Ectodermal cell (in vitro differentiated cells): Measurements from ENCODE around the gene MSTN.

ENCODE experiments used
- H3K27ac ChIP-seq: 2 replicates; pipeline ENCODE4 v1.7.0; 2013; ENCODE audit warnings: mild to moderate bottlenecking, low read depth, low read length; ENCODE audit not compliant: insufficient read depth, poor library complexity, severe bottlenecking
- H3K27me3 ChIP-seq: 2 replicates; pipeline ENCODE4 v1.7.0; 2013; ENCODE audit warnings: mild to moderate bottlenecking, low read length; ENCODE audit not compliant: insufficient read depth, control insufficient read depth, poor library complexity, severe bottlenecking
- H3K36me3 ChIP-seq: one replicate; pipeline ENCODE4 v1.7.0; 2013; ENCODE audit warnings: low read length; ENCODE audit not compliant: control insufficient read depth, insufficient read depth
- H3K4me1 ChIP-seq: one replicate; pipeline ENCODE4 v1.7.0; 2013; ENCODE audit warnings: low read length; ENCODE audit not compliant: control insufficient read depth, insufficient read depth
- H3K4me3 ChIP-seq: 2 replicates; pipeline ENCODE4 v1.7.0; 2013; ENCODE audit warnings: low read depth, low read length, control low read depth; ENCODE audit not compliant: insufficient read depth
- H3K9me3 ChIP-seq: 2 replicates; pipeline ENCODE4 v1.7.0; 2013; ENCODE audit warnings: mild to moderate bottlenecking, low read length, moderate library complexity; ENCODE audit not compliant: control insufficient read depth
- WGBS, 2 experiments: methylation state at CpG; one replicate each; pipeline ENCODE4 v1.1.7; 2013; ENCODE audit warnings: missing lambda C conversion rate in 2 of 2; 5-methylcytosine and 5-hydroxymethylcytosine counted together

The MSTN gene

GRCh38 chr2:190069936-190070696, 7.6 kb upstream of the MSTN start:
- H3K4me1 ChIP-seq = no peaks in the 10 kb centered on the region
- no peak overlapping the region for H3K27ac ChIP-seq
- H3K36me3 ChIP-seq = no peaks in the 10 kb centered on the region
- H3K9me3 ChIP-seq = no peaks in the 10 kb centered on the region
- H3K4me3 ChIP-seq = no peak overlapping the region
- WGBS, 2 experiments = 77 to 82% methylated on average over 3 of the region's 3 CpGs
- no peaks in the 10 kb centered on the region for H3K27me3 ChIP-seq

DNA sequence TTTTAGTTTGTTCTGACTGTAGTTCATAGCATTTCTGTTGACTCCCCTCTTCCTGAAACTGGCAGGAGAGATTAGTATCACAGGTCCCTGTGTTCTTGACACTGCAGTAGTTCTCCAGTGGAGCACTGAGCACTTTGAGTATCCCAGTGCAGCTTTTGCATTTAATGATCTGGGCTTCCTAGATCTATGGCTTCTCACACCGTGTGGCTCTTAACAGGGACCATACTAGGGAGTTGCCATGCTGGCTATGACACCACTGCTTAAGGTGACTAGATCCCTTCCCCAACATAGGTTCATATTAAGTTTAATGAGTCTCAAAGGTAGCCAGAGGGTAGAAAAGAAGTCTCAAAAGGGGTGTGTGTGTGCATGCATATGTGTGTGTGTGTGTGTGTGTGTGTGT, 6.2 kb upstream of the MSTN start:
- H3K4me1 ChIP-seq = no peaks in the 10 kb centered on the region
- no peaks in the 10 kb centered on the region for H3K9me3 ChIP-seq
- H3K27me3 ChIP-seq = no peaks in the 10 kb centered on the region
- 73% methylated on average over 1 of the region's 1 CpG for WGBS, 2 experiments
- H3K4me3 ChIP-seq = no peak overlapping the region
- no peaks in the 10 kb centered on the region for H3K36me3 ChIP-seq
- no peak overlapping the region for H3K27ac ChIP-seq

- no peak overlapping the region for H3K27ac ChIP-seq
- no peak overlapping the region for H3K4me3 ChIP-seq
- H3K27me3 ChIP-seq = no peaks in the 10 kb centered on the region
- H3K4me1 ChIP-seq = no peaks in the 10 kb centered on the region
- 90 to 93% methylated on average over 4 of the region's 4 CpGs for WGBS, 2 experiments
- H3K9me3 ChIP-seq = no peaks in the 10 kb centered on the region
- no peaks in the 10 kb centered on the region for H3K36me3 ChIP-seq
These were observed 3.3 kb upstream of the MSTN start for GRCh38 chr2:190065839-190066238.

- H3K4me3 ChIP-seq = no peak overlapping the region
- WGBS, 2 experiments = 76 to 91% methylated on average over 2 of the region's 2 CpGs
- H3K27me3 ChIP-seq = no peaks in the 10 kb centered on the region
- H3K4me1 ChIP-seq = no peaks in the 10 kb centered on the region
- no peaks in the 10 kb centered on the region for H3K9me3 ChIP-seq
- H3K36me3 ChIP-seq = no peaks in the 10 kb centered on the region
- H3K27ac ChIP-seq = no peak overlapping the region
These were observed 1.1 kb upstream of the MSTN start for GRCh38 chr2:190063624-190064023.

GRCh38 chr2:190062053-190062452, 476 bp downstream of the MSTN start:
- WGBS, 2 experiments = 91 to 93% methylated on average over 6 of the region's 6 CpGs

DNA sequence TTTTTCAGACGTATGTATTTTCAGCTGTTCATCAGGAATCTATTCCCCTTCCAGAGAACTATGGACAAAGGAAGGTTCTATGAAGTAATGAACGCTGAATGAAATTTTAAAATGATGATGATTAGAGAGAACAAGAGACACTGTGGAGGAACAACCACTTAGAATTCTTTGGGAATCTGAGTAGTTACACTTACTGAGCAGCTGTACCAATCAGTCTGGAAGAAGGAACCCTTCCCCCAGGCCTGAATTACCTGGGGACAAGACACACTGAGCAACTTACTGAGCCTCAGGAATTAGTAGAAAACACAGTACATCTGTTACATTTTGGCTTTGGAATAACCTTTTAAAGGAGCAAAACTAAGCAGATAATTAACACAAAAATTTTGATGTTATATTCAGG, 1.9 kb downstream of the MSTN start:
- H3K27ac ChIP-seq = no peak overlapping the region
- H3K4me1 ChIP-seq = no peaks in the 10 kb centered on the region
- H3K36me3 ChIP-seq = no peaks in the 10 kb centered on the region
- H3K27me3 ChIP-seq = no peaks in the 10 kb centered on the region
- WGBS, 2 experiments = 90 to 100% methylated on average over 2 of the region's 2 CpGs
- no peaks in the 10 kb centered on the region for H3K9me3 ChIP-seq
- no peak overlapping the region for H3K4me3 ChIP-seq

More at GRCh38 chr2:190062053-190062452, 476 bp downstream of the MSTN start:
- no peaks in the 10 kb centered on the region for H3K27me3 ChIP-seq
- no peaks in the 10 kb centered on the region for H3K36me3 ChIP-seq
- H3K4me3 ChIP-seq = no peak overlapping the region
- no peak overlapping the region for H3K27ac ChIP-seq
- no peaks in the 10 kb centered on the region for H3K4me1 ChIP-seq
- H3K9me3 ChIP-seq = no peaks in the 10 kb centered on the region

- Histone ChIP-seq H3K27ac (no peak overlapping the region), H3K9me3 (no peaks in the 10 kb centered on the region), H3K4me3 (no peak overlapping the region), H3K4me1 (no peaks in the 10 kb centered on the region), H3K27me3 (no peaks in the 10 kb centered on the region), H3K36me3 (no peaks in the 10 kb centered on the region)
- 87 to 93% methylated on average over 3 to 4 of the region's 4 CpGs for WGBS, 2 experiments
These were observed 2.5 kb downstream of the MSTN start for GRCh38 chr2:190060019-190060418.

DNA sequence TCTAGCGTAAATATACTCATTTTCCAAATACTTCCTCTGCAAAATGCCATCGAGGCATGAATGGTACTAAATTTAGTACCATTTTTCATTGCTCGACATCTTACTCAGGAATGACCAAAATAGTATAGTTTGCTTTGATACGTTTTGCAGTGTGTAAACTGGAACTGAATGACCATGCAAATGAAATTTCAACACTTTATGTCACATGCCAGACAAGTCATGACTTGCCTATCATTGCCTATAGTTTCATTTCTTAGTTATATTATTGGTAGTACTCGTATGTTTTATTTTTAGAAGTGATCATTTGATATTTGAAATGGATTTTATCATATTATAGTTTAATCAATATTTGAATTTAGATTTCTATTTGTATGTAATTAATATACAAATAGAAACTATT, 9.1 kb downstream of the MSTN start:
- no peak overlapping the region for H3K4me3 ChIP-seq
- H3K36me3 ChIP-seq = no peaks in the 10 kb centered on the region
- H3K27ac ChIP-seq = no peak overlapping the region
- H3K27me3 ChIP-seq = no peaks in the 10 kb centered on the region
- no peaks in the 10 kb centered on the region for H3K9me3 ChIP-seq
- no peaks in the 10 kb centered on the region for H3K4me1 ChIP-seq
- 93 to 94% methylated on average over 4 of the region's 5 CpGs for WGBS, 2 experiments

- no peaks in the 10 kb centered on the region for H3K36me3 ChIP-seq
- H3K27me3 ChIP-seq = no peaks in the 10 kb centered on the region
- H3K4me1 ChIP-seq = no peaks in the 10 kb centered on the region
- H3K9me3 ChIP-seq = no peaks in the 10 kb centered on the region
- WGBS, 2 experiments = 91 to 94% methylated on average over 5 of the region's 5 CpGs
- no peak overlapping the region for H3K27ac ChIP-seq
- no peak overlapping the region for H3K4me3 ChIP-seq
These were observed 10.2 kb downstream of the MSTN start for GRCh38 chr2:190052307-190052706.

- no peak overlapping the region for H3K4me3 ChIP-seq
- no peaks in the 10 kb centered on the region for H3K9me3 ChIP-seq
- no peaks in the 10 kb centered on the region for H3K36me3 ChIP-seq
- no peaks in the 10 kb centered on the region for H3K4me1 ChIP-seq
- no peak overlapping the region for H3K27ac ChIP-seq
- H3K27me3 ChIP-seq = no peaks in the 10 kb centered on the region
These were observed 11.3 kb downstream of the MSTN start for GRCh38 chr2:190051223-190051622.

GRCh38 chr2:190050001-190050400, 12.5 kb downstream of the MSTN start:
- no peak overlapping the region for H3K4me3 ChIP-seq
- H3K4me1 ChIP-seq = no peaks in the 10 kb centered on the region
- peak overlapping the region; percentile 2 for H3K27ac ChIP-seq
- no peaks in the 10 kb centered on the region for H3K36me3 ChIP-seq
- H3K9me3 ChIP-seq = no peaks in the 10 kb centered on the region
- no peaks in the 10 kb centered on the region for H3K27me3 ChIP-seq
